HG02938 (cell line): Measurements from ENCODE around the gene NOG.

Experiments used
- ATAC-seq: cut with Tn5 transposase; IDR thresholded peaks from one replicate; pipeline ENCODE4 v1.9.1; 2021; ENCODE audit warnings: mild to moderate bottlenecking, moderate library complexity; ENCODE audit not compliant: unreplicated experiment

NOG gene

GRCh38 chr17:56635641-56636040 lies 42.1 kb downstream of the NOG start:
- ATAC-seq, result no peak

- ATAC-seq, result no peak
Measured at GRCh38 chr17:56636265-56636664, 42.8 kb downstream of the NOG start.

GRCh38 chr17:56637254-56637653 lies 43.8 kb downstream of the NOG start:
- ATAC-seq, result no peak

GRCh38 chr17:56638591-56639051 lies 45.1 kb downstream of the NOG start:
- no peak for ATAC-seq

GRCh38 chr17:56639517-56639916 lies 46.0 kb downstream of the NOG start:
- ATAC-seq, result no peak

- no peak for ATAC-seq
Measured at GRCh38 chr17:56640116-56640515, 46.6 kb downstream of the NOG start.

- ATAC-seq, result no peak
Measured at GRCh38 chr17:56641373-56641772, 47.9 kb downstream of the NOG start.

GRCh38 chr17:56641894-56642293 lies 48.4 kb downstream of the NOG start:
- no peak for ATAC-seq

- ATAC-seq, result no peak
Measured at GRCh38 chr17:56642424-56642823, 48.9 kb downstream of the NOG start.
